ENCODE results near the gene CDHR1.

CDHR1 gene

DNA sequence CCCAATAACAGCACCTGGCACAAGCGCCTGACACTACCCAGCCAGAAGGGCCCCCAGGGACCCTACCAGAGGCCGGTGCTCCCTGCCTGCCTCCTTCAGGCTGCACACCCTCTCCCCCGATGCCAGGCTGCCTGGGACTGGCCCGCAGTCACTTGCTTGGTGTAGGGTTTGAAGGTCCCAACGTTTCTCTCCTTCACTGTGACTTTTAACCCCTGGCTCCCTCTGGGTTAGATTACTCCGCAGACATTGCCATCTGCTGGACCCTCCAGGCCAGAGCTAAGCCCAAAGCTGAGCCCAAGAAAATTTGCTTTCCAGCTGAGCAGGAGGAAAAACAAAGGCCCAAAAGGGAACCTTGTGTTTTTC is 6.9 kb downstream of the CDHR1 start:
- TF ChIP-seq, protein P1, sequence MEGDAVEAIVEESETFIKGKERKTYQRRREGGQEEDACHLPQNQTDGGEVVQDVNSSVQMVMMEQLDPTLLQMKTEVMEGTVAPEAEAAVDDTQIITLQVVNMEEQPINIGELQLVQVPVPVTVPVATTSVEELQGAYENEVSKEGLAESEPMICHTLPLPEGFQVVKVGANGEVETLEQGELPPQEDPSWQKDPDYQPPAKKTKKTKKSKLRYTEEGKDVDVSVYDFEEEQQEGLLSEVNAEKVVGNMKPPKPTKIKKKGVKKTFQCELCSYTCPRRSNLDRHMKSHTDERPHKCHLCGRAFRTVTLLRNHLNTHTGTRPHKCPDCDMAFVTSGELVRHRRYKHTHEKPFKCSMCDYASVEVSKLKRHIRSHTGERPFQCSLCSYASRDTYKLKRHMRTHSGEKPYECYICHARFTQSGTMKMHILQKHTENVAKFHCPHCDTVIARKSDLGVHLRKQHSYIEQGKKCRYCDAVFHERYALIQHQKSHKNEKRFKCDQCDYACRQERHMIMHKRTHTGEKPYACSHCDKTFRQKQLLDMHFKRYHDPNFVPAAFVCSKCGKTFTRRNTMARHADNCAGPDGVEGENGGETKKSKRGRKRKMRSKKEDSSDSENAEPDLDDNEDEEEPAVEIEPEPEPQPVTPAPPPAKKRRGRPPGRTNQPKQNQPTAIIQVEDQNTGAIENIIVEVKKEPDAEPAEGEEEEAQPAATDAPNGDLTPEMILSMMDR (IDR thresholded peaks at IDR 0.05; ENCODE audit: insufficient read depth, low read depth, low read length, missing control alignments), result no peak
- no peak overlapping the region for H3K4me3 ChIP-seq (ENCODE audit: low read length)
- no peak for DNase-seq (ENCODE audit: low read depth)

- no peak for DNase-seq (ENCODE audit: low read depth)
- H3K4me3 ChIP-seq (ENCODE audit: low read length), result no peak overlapping the region
- TF ChIP-seq, protein P1 (IDR thresholded peaks at IDR 0.05; ENCODE audit: insufficient read depth, low read depth, low read length, missing control alignments), result no peak
These were observed 7.3 kb downstream of the CDHR1 start for GRCh38 chr10:84201682-84202081.

- no peak overlapping the region for H3K4me3 ChIP-seq (ENCODE audit: low read length)
- TF ChIP-seq, protein P1 (IDR thresholded peaks at IDR 0.05; ENCODE audit: insufficient read depth, low read depth, low read length, missing control alignments), result no peak
- DNase-seq (ENCODE audit: low read depth), result no peak
These were observed 8.0 kb downstream of the CDHR1 start for GRCh38 chr10:84202349-84202748.

DNA sequence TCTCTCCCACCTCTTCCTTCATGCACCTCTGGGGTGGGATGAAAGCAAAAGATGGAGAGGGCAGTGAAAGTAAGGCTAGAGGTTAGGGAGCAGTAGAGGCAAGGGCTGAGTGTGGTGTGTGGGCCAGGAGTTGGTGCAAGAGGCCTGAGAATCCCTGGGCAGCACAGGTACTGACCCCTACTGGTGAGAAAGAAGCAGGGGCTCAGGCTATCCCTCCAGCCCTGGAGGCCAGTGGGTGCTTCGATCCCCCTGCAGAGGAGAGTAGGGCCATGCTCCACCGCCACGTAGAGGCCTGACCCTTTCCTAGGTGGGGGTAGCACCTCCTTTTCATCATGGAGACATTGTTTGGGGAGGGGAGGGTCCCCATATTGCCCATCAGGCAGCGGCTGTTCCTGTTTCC is 9.8 kb downstream of the CDHR1 start:
- H3K4me3 ChIP-seq (ENCODE audit: low read length), result no peak overlapping the region
- TF ChIP-seq, protein P1 (IDR thresholded peaks at IDR 0.05; ENCODE audit: insufficient read depth, low read depth, low read length, missing control alignments), result peak; percentile 58
- DNase-seq (ENCODE audit: low read depth), result peak; percentile 46

- no peak for DNase-seq (ENCODE audit: low read depth)
- no peak overlapping the region for H3K4me3 ChIP-seq (ENCODE audit: low read length)
- TF ChIP-seq, protein P1 (IDR thresholded peaks at IDR 0.05; ENCODE audit: insufficient read depth, low read depth, low read length, missing control alignments), result no peak
These were observed 10.3 kb downstream of the CDHR1 start for GRCh38 chr10:84204610-84205009.

DNA sequence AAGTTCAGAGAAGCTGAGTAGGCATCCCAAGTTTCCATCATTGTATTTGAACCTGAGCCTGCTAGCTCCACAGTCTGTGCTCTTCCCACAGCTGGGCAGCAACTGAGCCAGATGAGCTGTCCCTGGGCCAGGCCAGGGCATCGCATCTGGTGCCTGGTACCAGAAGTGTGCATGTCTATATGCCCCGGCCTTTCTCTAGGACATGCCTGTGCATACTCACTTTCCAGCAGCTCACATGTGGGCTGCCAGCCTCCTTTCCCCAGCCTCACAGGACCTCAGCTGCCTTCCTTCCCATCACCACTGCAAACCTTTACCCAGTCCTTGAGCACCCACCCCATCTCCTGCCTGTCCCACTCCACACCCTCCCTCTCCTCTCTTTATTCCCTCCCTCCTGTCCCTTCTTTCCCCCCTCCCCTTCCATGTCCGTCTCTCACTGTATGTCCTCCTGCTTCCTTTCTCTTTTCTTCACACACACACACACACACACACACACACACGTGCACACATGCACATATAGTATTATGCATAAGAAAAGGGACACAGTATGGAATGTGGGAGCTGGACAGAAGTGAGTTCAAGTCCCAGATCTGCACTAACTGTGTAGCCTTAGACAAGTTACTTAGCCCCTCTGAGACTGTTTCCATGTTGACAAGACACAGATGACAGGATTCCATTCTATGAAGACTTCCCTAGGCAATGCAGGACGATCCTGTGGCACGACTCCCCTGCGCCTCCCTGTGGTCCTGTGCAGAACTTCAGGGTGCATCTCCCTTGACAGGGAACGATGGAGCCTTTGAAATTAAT is 10.9 kb downstream of the CDHR1 start:
- H3K4me3 ChIP-seq (ENCODE audit: low read length), result no peak overlapping the region
- TF ChIP-seq, protein P1 (IDR thresholded peaks at IDR 0.05; ENCODE audit: insufficient read depth, low read depth, low read length, missing control alignments), result peak; percentile 100
- DNase-seq (ENCODE audit: low read depth), result peak; percentile 74

All from epithelial cell of esophagus (primary cell).